Astrocyte (in vitro differentiated cells and primary cell): Measurements from ENCODE around the gene SQSTM1. TPM values are rescaled to one million over a fixed set of nuclear protein-coding genes. Genes with fewer than 3 reads are reported as not detected.

Source experiments
- DNase-seq: peaks from one replicate; pipeline ENCODE4 v3.0.0-alpha.2; 2010; ENCODE audit warnings: low read depth
- FAIRE-seq: peaks from 2 replicates; lab custom pipeline; 2011; peaks lifted over from hg19 to GRCh38; lab: Jason Lieb, UNC
- H2AFZ ChIP-seq: 2 replicates; pipeline ENCODE4 v1.6.0; 2012; ENCODE audit warnings: low read depth, low read length, inconsistent platforms
- H3K27ac ChIP-seq: 2 replicates; pipeline ENCODE4 v1.5.1; 2011; ENCODE audit warnings: low read depth, low read length, inconsistent platforms
- H3K27me3 ChIP-seq: 2 replicates; pipeline ENCODE4 v1.6.0; 2011; ENCODE audit warnings: low read length, inconsistent platforms; ENCODE audit not compliant: insufficient read depth
- H3K36me3 ChIP-seq: 2 replicates; pipeline ENCODE4 v1.5.1; 2011; ENCODE audit warnings: low read length, inconsistent platforms; ENCODE audit not compliant: insufficient read depth
- H3K4me1 ChIP-seq: 2 replicates; pipeline ENCODE4 v1.5.1; 2011; ENCODE audit warnings: low read length, inconsistent platforms; ENCODE audit not compliant: insufficient read depth
- H3K4me2 ChIP-seq: 2 replicates; pipeline ENCODE4 v1.6.0; 2012; ENCODE audit warnings: low read length, inconsistent platforms
- H3K4me3 ChIP-seq: 2 replicates; pipeline ENCODE4 v1.5.1; 2011; ENCODE audit warnings: low read depth, mild to moderate bottlenecking, low read length, inconsistent platforms; ENCODE audit not compliant: insufficient read depth
- H3K79me2 ChIP-seq: 2 replicates; pipeline ENCODE4 v1.6.0; 2012; ENCODE audit warnings: mild to moderate bottlenecking, low read length, inconsistent platforms; ENCODE audit not compliant: insufficient read depth
- H3K9ac ChIP-seq: 2 replicates; pipeline ENCODE4 v1.6.0; 2012; ENCODE audit warnings: mild to moderate bottlenecking, low read length, inconsistent platforms
- H3K9me3 ChIP-seq: 2 replicates; pipeline ENCODE4 v1.5.1; 2012; ENCODE audit warnings: low read depth, mild to moderate bottlenecking, low read length, inconsistent platforms; ENCODE audit not compliant: insufficient read depth
- H4K20me1 ChIP-seq: 2 replicates; pipeline ENCODE4 v1.6.0; 2012; ENCODE audit warnings: low read length, inconsistent platforms; ENCODE audit not compliant: insufficient read depth
- H3K27ac Mint-ChIP-seq: one replicate; pipeline ENCODE4 v1.8.0; 2021; ENCODE audit warnings: mild to moderate bottlenecking, mixed read lengths; ENCODE audit not compliant: unreplicated experiment
- H3K27me3 Mint-ChIP-seq: one replicate; pipeline ENCODE4 v1.8.0; 2021; ENCODE audit warnings: low read depth, mixed read lengths; ENCODE audit not compliant: unreplicated experiment
- H3K36me3 Mint-ChIP-seq: one replicate; pipeline ENCODE4 v1.8.0; 2021; ENCODE audit warnings: low read depth, mixed read lengths; ENCODE audit not compliant: unreplicated experiment
- H3K4me1 Mint-ChIP-seq: one replicate; pipeline ENCODE4 v1.8.0; 2021; ENCODE audit warnings: low read depth, mixed read lengths; ENCODE audit not compliant: unreplicated experiment
- H3K4me3 Mint-ChIP-seq: one replicate; pipeline ENCODE4 v1.8.0; 2021; ENCODE audit warnings: mild to moderate bottlenecking, moderate library complexity, mixed read lengths; ENCODE audit not compliant: unreplicated experiment
- H3K9me3 Mint-ChIP-seq: one replicate; pipeline ENCODE4 v1.8.0; 2021; ENCODE audit warnings: mild to moderate bottlenecking, mixed read lengths; ENCODE audit not compliant: unreplicated experiment
- EZH2 ChIP-seq: IDR thresholded peaks from 2 replicates; pipeline ENCODE4 v1.6.1; 2012; ENCODE audit warnings: mild to moderate bottlenecking, low read length, inconsistent platforms; ENCODE audit not compliant: insufficient read depth
- total RNA-seq: library from RNA; stranded (reverse); gene quantifications from 2 replicates; pipeline ENCODE4 v1.2.1, GENCODE V29; 2021
- TF ChIP-seq, protein P1 (sequence below): IDR thresholded peaks from 2 replicates; pipeline ENCODE4 v1.5.1; 2011; ENCODE audit warnings: low read depth, mild to moderate bottlenecking, inconsistent platforms, low read length, moderate library complexity; ENCODE audit not compliant: insufficient read depth

Gene SQSTM1
- total RNA-seq, 1 donor from 2014 or later, result 262 TPM

DNA sequence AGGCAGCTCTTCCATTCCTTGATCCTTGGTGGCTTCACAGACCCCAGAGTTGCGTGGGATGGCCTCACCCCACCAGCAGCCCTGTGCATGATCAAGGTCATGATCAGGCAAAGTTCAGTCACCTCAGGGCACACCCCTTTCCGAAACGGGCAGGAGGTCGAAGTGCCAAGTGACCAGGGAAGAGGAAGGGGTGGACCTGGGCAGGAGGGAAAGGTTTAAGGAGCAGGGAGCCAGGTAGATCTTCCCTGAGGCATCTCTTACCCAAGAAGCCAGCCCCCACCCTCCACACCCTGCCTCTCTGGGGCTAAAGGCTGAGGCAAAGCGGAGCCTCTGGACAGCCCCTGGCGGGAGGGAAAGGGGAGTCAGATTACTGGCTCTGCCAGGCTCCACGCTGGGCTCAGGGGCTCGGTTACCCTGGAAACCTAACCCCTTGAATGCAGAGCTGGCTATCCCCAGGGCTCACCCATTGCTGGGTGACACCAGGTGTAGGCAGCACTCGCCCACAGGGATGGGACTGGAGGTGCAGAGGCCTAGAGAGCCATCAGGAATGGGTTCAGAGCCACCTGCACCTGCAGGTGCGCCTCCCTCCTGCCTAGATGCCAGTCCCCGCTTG lies 17.6 kb upstream of the SQSTM1 start:
- no peak overlapping the region for H3K4me3 Mint-ChIP-seq
- no peak overlapping the region for H3K4me3 ChIP-seq
- no peak overlapping the region for H2AFZ ChIP-seq
- TF ChIP-seq, protein P1, sequence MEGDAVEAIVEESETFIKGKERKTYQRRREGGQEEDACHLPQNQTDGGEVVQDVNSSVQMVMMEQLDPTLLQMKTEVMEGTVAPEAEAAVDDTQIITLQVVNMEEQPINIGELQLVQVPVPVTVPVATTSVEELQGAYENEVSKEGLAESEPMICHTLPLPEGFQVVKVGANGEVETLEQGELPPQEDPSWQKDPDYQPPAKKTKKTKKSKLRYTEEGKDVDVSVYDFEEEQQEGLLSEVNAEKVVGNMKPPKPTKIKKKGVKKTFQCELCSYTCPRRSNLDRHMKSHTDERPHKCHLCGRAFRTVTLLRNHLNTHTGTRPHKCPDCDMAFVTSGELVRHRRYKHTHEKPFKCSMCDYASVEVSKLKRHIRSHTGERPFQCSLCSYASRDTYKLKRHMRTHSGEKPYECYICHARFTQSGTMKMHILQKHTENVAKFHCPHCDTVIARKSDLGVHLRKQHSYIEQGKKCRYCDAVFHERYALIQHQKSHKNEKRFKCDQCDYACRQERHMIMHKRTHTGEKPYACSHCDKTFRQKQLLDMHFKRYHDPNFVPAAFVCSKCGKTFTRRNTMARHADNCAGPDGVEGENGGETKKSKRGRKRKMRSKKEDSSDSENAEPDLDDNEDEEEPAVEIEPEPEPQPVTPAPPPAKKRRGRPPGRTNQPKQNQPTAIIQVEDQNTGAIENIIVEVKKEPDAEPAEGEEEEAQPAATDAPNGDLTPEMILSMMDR, result no peak
- TF ChIP-seq EZH2, result no peak
- FAIRE-seq (no peak), DNase-seq (no peak)
- peaks cover 14% of the 10 kb centered on the region for H3K4me1 Mint-ChIP-seq
- H3K36me3 Mint-ChIP-seq, result peaks cover 14% of the 10 kb centered on the region
- H4K20me1 ChIP-seq, result peaks cover 61% of the 10 kb centered on the region
- H3K79me2 ChIP-seq, result peaks cover 43% of the 10 kb centered on the region
- H3K27me3 Mint-ChIP-seq, result no peaks in the 10 kb centered on the region
- no peak overlapping the region for H3K27ac ChIP-seq
- no peak overlapping the region for H3K9ac ChIP-seq
- H3K36me3 ChIP-seq, result no peaks in the 10 kb centered on the region
- peaks cover 21% of the 10 kb centered on the region for H3K4me1 ChIP-seq
- no peaks in the 10 kb centered on the region for H3K9me3 ChIP-seq
- H3K27me3 ChIP-seq, result no peaks in the 10 kb centered on the region
- no peaks in the 10 kb centered on the region for H3K9me3 Mint-ChIP-seq
- H3K27ac Mint-ChIP-seq, result no peak overlapping the region
- H3K4me2 ChIP-seq, result no peak overlapping the region

DNA sequence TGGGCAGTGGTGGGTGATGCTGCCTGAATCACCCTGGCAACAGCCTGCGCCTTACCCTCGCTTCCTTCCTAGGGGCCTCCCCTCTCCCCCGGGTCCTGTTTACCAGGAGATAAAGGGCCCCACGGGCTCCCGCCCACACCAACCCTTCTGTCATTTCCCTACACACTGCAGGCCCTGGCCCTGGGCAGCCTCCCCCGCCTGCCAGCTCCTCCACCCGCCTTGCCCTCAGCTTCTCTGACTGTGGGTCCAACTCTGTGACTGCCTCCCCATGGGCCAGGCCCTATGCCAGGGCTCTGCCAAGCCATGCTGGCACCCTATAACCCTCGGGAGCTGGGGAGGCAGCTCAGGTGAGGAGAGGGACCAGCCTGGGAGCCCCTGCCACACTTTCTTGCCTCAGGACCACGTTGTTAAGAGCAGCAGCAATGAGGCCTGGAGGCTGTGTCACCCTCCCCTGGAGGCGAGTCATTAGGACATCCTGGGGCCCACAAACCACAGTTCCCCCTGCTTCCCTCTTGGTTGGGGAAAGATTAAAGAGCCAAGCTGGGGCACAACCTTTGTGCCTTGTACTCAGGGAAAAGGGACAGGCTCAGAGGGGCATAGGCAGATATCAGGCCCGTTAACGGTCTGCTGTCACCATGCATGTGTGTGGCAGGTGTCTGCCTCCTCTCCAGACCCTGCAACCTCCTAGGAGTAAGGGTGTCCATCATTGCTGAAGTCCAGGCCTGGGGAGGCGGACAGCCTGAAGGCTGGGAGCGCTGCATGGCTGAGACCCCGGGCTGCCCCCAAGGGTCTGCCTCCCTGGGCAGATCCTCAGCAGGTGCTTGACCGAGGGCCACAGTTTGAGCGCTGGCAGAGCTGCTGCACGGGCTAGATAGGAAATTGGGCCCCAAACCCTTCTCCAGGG lies 16.8 kb upstream of the SQSTM1 start:
- no peak for FAIRE-seq
- H3K27ac Mint-ChIP-seq, result no peak overlapping the region
- no peaks in the 10 kb centered on the region for H3K9me3 Mint-ChIP-seq
- H3K4me3 Mint-ChIP-seq, result peak overlapping the region; percentile 85
- Histone ChIP-seq H3K4me3 (no peak overlapping the region), H3K27ac (no peak overlapping the region), H3K36me3 (no peaks in the 10 kb centered on the region), H4K20me1 (peaks cover 61% of the 10 kb centered on the region), H3K4me2 (peak overlapping the region; percentile 92), H3K79me2 (peaks cover 43% of the 10 kb centered on the region), H3K9ac (peak overlapping the region; percentile 40), H2AFZ (no peak overlapping the region), H3K9me3 (no peaks in the 10 kb centered on the region), H3K4me1 (peaks cover 21% of the 10 kb centered on the region), H3K27me3 (no peaks in the 10 kb centered on the region)
- H3K4me1 Mint-ChIP-seq, result peaks cover 14% of the 10 kb centered on the region
- TF ChIP-seq, protein P1, result no peak
- TF ChIP-seq EZH2, result no peak
- H3K36me3 Mint-ChIP-seq, result peaks cover 14% of the 10 kb centered on the region
- no peak for DNase-seq
- H3K27me3 Mint-ChIP-seq, result no peaks in the 10 kb centered on the region
